Colonic mucosa (tissue), 4 donors: ENCODE measurements around the gene GPR65. TPM values are rescaled to one million over a fixed set of nuclear protein-coding genes. Genes with fewer than 3 reads are reported as not detected.

ENCODE experiments used
- DNase-seq: peaks from one replicate; pipeline ENCODE4 v3.0.0-alpha.2; 2020
- H3K27ac ChIP-seq: fragments of 200-600 bp; one replicate; pipeline ENCODE4 v1.8.0; 2021
- H3K27me3 ChIP-seq: fragments of 200-600 bp; one replicate; pipeline ENCODE4 v1.8.0; 2021
- H3K36me3 ChIP-seq: fragments of 200-600 bp; one replicate; pipeline ENCODE4 v1.8.0; 2021
- H3K4me1 ChIP-seq: fragments of 200-600 bp; one replicate; pipeline ENCODE4 v1.8.0; 2021; ENCODE audit warnings: mild to moderate bottlenecking
- H3K4me3 ChIP-seq: fragments of 200-600 bp; one replicate; pipeline ENCODE4 v1.8.0; 2021
- H3K9ac ChIP-seq, 2 donors: one replicate each; pipeline ENCODE4 v1.7.0; 2013; ENCODE audit warnings: control low read depth in 2 of 2, low read depth in 2 of 2, low read length in 2 of 2
- H3K9me3 ChIP-seq: fragments of 200-600 bp; one replicate; pipeline ENCODE4 v1.8.0; 2021
- CTCF ChIP-seq: fragments of 200-600 bp; IDR thresholded peaks from one replicate; pipeline ENCODE4 v1.8.0; 2022; ENCODE audit warnings: antibody characterized with exemption, mild to moderate bottlenecking
- intact Hi-C: fragments of 100-400 bp; cut with DNase I; formaldehyde crosslinking; loops from one replicate; pipeline ENCODE4 v1.14.1; 2022
- total RNA-seq, 2 donors: library from RNA; stranded (reverse); fragmentation: NEBNext Ultra II Directional in 1 of 2; extraction: Animal tissue kit (Norgen Biotek cat#: 25700) in 1 of 2; gene quantifications; one replicate each; pipeline ENCODE4 v1.2.1, GENCODE V29; 2021
- donor health status: healthy.
- donor health status: DM: no; HTN: no; CAD: no.
- donor health status: DM: no; HTN: no; CAD: no.

The GPR65 gene
- total RNA-seq, 2 donors from 2014 or later, result 0.35 to 1.2 TPM

GRCh38 chr14:88003425-88003824, 1.5 kb upstream of the GPR65 start:
- H3K27ac ChIP-seq, result no peak overlapping the region
- TF ChIP-seq CTCF, result no peak
- H3K27me3 ChIP-seq, result no peaks in the 10 kb centered on the region
- no peaks in the 10 kb centered on the region for H3K9me3 ChIP-seq
- no peak overlapping the region for H3K9ac ChIP-seq
- no peaks in the 10 kb centered on the region for H3K4me1 ChIP-seq
- no peak for DNase-seq
- no peak overlapping the region for H3K4me3 ChIP-seq
- H3K36me3 ChIP-seq, result no peaks in the 10 kb centered on the region
- intact Hi-C loops, result no loop called here

- no peaks in the 10 kb centered on the region for H3K4me1 ChIP-seq
- DNase-seq, result no peak
- H3K27me3 ChIP-seq, result no peaks in the 10 kb centered on the region
- H3K36me3 ChIP-seq, result no peaks in the 10 kb centered on the region
- TF ChIP-seq CTCF, result no peak
- no peak overlapping the region for H3K27ac ChIP-seq
- no peaks in the 10 kb centered on the region for H3K9me3 ChIP-seq
- H3K4me3 ChIP-seq, result no peak overlapping the region
- intact Hi-C loops, result no loop called here
- no peak overlapping the region for H3K9ac ChIP-seq
Observed at GRCh38 chr14:88004506-88005036, 364 bp upstream of the GPR65 start.

GRCh38 chr14:88005978-88006851, 1.3 kb downstream of the GPR65 start:
- H3K36me3 ChIP-seq, result no peaks in the 10 kb centered on the region
- peak overlapping the region; percentile 48 for H3K27ac ChIP-seq
- no peak for DNase-seq
- H3K9ac ChIP-seq, result no peak overlapping the region
- peak overlapping the region; percentile 13 for H3K4me3 ChIP-seq
- intact Hi-C loops, result no loop called here
- no peaks in the 10 kb centered on the region for H3K4me1 ChIP-seq
- H3K27me3 ChIP-seq, result no peaks in the 10 kb centered on the region
- TF ChIP-seq CTCF, result no peak
- H3K9me3 ChIP-seq, result no peaks in the 10 kb centered on the region

- H3K27me3 ChIP-seq, result no peaks in the 10 kb centered on the region
- TF ChIP-seq CTCF, result no peak
- no peaks in the 10 kb centered on the region for H3K9me3 ChIP-seq
- no peak overlapping the region for H3K4me3 ChIP-seq
- H3K4me1 ChIP-seq, result no peaks in the 10 kb centered on the region
- intact Hi-C loops, result no loop called here
- no peak overlapping the region for H3K27ac ChIP-seq
- DNase-seq, result no peak
- no peak overlapping the region for H3K9ac ChIP-seq
- no peaks in the 10 kb centered on the region for H3K36me3 ChIP-seq
Observed at GRCh38 chr14:88007608-88008007, 2.7 kb downstream of the GPR65 start.

GRCh38 chr14:88008039-88008742, 3.3 kb downstream of the GPR65 start:
- Histone ChIP-seq H3K9me3 (no peaks in the 10 kb centered on the region), H3K27me3 (no peaks in the 10 kb centered on the region), H3K4me3 (no peak overlapping the region), H3K4me1 (no peaks in the 10 kb centered on the region), H3K36me3 (no peaks in the 10 kb centered on the region), H3K27ac (no peak overlapping the region), H3K9ac (no peak overlapping the region)
- intact Hi-C loops, result no loop called here
- DNase-seq, result no peak
- TF ChIP-seq CTCF, result no peak
